ENCODE results near the gene CCDC85C.

DNA sequence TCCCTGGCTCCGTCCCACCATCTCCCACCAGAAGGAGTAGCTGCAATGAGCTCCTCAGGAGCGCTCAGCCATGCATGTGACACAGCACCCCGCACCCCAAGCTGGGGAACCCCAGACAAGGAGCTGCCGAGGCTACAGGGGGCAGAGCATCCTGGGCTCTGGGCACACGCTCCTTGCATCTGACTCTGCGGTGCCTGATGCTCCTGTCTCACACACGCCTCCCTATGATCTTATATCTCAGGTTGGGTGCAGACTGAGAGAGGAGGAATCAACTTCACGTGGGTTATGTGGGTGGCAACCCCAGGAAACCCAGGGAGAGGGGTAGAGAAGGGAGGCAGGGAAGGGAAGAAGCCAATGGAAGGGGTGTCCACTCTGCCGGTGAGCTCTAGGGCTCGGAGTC, 62.8 kb downstream of the CCDC85C start:
- TF ChIP-seq, protein P1, sequence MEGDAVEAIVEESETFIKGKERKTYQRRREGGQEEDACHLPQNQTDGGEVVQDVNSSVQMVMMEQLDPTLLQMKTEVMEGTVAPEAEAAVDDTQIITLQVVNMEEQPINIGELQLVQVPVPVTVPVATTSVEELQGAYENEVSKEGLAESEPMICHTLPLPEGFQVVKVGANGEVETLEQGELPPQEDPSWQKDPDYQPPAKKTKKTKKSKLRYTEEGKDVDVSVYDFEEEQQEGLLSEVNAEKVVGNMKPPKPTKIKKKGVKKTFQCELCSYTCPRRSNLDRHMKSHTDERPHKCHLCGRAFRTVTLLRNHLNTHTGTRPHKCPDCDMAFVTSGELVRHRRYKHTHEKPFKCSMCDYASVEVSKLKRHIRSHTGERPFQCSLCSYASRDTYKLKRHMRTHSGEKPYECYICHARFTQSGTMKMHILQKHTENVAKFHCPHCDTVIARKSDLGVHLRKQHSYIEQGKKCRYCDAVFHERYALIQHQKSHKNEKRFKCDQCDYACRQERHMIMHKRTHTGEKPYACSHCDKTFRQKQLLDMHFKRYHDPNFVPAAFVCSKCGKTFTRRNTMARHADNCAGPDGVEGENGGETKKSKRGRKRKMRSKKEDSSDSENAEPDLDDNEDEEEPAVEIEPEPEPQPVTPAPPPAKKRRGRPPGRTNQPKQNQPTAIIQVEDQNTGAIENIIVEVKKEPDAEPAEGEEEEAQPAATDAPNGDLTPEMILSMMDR (IDR thresholded peaks at IDR 0.05), result no peak
- TF ChIP-seq POLR2AphosphoS5 (IDR thresholded peaks at IDR 0.05) (no peak), POLR2A (IDR thresholded peaks at IDR 0.05) (no peak)
